ENCODE data around the gene CRCP. TPM values are rescaled to one million over a fixed set of nuclear protein-coding genes. Genes with fewer than 3 reads are reported as not detected.

The CRCP gene
- total RNA-seq, 4 donors from 2014 or later: 23.9 to 49.4 (median 41.8) TPM

DNA sequence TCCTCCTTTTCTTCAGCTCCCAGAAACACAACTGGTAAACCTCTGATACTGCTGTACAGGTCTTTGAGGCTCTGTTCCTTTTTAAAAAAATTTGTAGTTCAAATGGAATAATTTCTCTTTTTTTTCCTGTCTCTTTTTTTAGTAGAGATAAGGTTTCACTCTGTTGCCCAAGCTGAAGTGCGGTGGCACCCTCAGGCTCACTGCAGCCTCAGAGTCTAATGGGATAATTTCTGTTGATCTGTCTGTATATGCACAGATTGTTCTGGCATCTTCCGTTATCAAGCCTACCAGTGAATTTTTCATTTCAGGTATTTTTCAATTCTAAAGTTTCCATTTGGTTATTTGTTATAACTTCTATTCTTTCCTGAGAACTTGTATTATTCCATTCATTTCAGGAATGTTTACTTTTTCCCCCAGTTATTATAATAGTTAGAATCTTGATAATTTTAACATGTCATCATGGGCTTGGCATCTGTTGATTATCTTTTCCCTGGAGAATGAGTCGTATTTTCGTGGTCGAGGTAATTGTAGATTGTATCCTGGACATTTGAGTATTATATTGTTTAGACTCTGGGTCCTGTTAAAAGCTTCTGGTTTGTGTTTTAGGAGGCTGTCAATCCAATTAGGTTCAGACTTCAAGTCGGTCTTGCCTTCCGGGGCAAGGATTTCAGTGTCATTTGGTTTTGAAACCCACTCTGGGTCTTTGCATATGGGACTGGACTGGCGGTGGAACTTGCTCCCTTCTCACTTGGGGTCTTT lies 24.5 kb downstream of the CRCP start:
- peaks cover 0 to 48% (median 11%) of the 10 kb centered on the region in 4 donors for H3K4me1 ChIP-seq
- H3K27ac ChIP-seq: peak overlapping the region in 2 of 4 donors; percentile 8 to 74
- H3K36me3 ChIP-seq: peaks cover 0 to 49% (median 0%) of the 10 kb centered on the region in 3 donors
- 60 to 71% methylated on average over 8 of the region's 8 CpGs for WGBS, 2 donors
- no peaks in the 10 kb centered on the region for H3K9me3 ChIP-seq
- H3K27me3 ChIP-seq: no peaks in the 10 kb centered on the region
- no peak for DNase-seq (ENCODE audit: low spot score in 2 of 2)
- no peak overlapping the region for H3K4me3 ChIP-seq
- TF ChIP-seq POLR2A (IDR thresholded peaks at IDR 0.05) (no peak), EP300 (IDR thresholded peaks at IDR 0.05) (no peak)
- TF ChIP-seq, protein P1, sequence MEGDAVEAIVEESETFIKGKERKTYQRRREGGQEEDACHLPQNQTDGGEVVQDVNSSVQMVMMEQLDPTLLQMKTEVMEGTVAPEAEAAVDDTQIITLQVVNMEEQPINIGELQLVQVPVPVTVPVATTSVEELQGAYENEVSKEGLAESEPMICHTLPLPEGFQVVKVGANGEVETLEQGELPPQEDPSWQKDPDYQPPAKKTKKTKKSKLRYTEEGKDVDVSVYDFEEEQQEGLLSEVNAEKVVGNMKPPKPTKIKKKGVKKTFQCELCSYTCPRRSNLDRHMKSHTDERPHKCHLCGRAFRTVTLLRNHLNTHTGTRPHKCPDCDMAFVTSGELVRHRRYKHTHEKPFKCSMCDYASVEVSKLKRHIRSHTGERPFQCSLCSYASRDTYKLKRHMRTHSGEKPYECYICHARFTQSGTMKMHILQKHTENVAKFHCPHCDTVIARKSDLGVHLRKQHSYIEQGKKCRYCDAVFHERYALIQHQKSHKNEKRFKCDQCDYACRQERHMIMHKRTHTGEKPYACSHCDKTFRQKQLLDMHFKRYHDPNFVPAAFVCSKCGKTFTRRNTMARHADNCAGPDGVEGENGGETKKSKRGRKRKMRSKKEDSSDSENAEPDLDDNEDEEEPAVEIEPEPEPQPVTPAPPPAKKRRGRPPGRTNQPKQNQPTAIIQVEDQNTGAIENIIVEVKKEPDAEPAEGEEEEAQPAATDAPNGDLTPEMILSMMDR (IDR thresholded peaks at IDR 0.05): no peak

DNA sequence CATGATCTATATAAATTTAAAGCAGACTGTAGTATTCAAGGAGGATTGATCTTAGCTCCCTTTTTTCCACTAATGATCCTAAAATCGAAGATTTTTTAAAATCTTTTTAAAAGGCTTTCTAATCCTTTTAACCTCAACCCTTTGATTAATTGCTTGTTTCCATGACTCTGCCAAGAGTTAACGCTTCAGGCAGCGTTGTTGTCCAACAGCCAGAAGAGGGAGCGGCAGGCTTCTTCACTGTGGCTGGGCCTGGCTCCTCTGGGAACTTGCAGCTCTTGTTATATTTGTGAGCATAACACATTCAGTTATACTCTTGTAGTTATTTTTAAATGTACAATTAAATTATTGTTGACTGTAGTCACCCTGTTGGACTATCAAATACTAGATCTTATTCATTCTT lies 26.3 kb downstream of the CRCP start:
- TF ChIP-seq POLR2A (IDR thresholded peaks at IDR 0.05): no peak
- TF ChIP-seq, protein P1 (IDR thresholded peaks at IDR 0.05): peak; percentile 34 to 66 (median 61)
- peak in 1 of 2 donors; percentile 38 for TF ChIP-seq EP300 (IDR thresholded peaks at IDR 0.05)
- peak; percentile 56 to 60 for DNase-seq (ENCODE audit: low spot score in 2 of 2)
- WGBS, 2 donors: 6 to 22% methylated on average over 4 of the region's 4 CpGs
- H3K4me1 ChIP-seq: peaks cover 0 to 66% (median 15%) of the 10 kb centered on the region in 4 donors
- H3K27ac ChIP-seq: peak overlapping the region in 3 of 4 donors; percentile 51 to 81 (median 74)
- H3K36me3 ChIP-seq: peaks cover 0 to 47% (median 0%) of the 10 kb centered on the region in 3 donors
- no peaks in the 10 kb centered on the region for H3K27me3 ChIP-seq
- no peak overlapping the region for H3K4me3 ChIP-seq
- H3K9me3 ChIP-seq: no peaks in the 10 kb centered on the region

DNA sequence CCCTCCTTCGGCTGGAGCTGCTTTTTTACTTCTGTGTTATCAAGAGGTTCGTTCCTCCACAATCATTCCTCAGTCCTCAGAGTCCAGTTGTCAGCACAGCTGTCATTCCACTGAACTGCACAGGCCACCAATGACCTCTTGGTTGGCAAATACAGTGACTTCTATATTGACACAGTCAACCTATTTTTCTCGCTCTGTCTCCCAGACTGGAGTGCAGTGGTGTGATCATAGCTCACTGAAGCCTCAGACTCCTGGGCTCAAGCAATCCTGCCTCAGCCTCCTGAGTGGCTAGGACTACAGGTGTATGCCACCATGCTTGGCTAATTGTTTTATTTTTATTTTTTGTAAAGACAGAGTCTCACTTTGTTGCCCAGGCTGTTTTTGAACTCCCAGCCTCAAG lies 27.7 kb downstream of the CRCP start:
- Histone ChIP-seq H3K4me3 (no peak overlapping the region), H3K27me3 (no peaks in the 10 kb centered on the region), H3K36me3 (peaks cover 0 to 46% (median 0%) of the 10 kb centered on the region in 3 donors), H3K4me1 (peaks cover 0 to 80% (median 23%) of the 10 kb centered on the region in 4 donors), H3K27ac (peak overlapping the region in 3 of 4 donors; percentile 36 to 81 (median 74)), H3K9me3 (no peaks in the 10 kb centered on the region)
- TF ChIP-seq EP300 (IDR thresholded peaks at IDR 0.05) (no peak), POLR2A (IDR thresholded peaks at IDR 0.05) (no peak)
- TF ChIP-seq, protein P1 (IDR thresholded peaks at IDR 0.05): no peak
- 71 to 85% methylated on average over 3 of the region's 3 CpGs for WGBS, 2 donors
- no peak for DNase-seq (ENCODE audit: low spot score in 2 of 2)

DNA sequence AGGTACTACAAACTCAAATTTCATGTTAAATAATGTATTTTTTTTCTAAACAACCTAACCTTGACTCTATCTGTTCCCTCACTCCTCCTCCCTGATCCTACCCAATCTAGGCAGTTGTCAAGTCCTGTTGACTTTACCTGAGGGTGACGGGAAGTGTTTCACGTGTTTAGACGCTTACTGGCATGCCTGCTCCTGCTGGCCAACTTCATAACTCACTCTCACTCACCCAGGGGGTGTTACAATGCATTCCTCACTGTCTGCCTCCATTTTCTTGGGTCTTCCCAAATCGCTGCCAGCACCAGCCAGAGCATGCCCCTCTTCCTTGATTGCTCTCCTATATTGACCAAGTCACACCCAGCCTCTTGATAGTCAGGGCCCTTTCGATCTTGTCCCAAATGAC lies 28.3 kb downstream of the CRCP start:
- Histone ChIP-seq H3K4me1 (peaks cover 0 to 86% (median 28%) of the 10 kb centered on the region in 4 donors), H3K4me3 (no peak overlapping the region), H3K27me3 (no peaks in the 10 kb centered on the region), H3K9me3 (no peaks in the 10 kb centered on the region), H3K36me3 (peaks cover 0 to 53% (median 0%) of the 10 kb centered on the region in 3 donors), H3K27ac (peak overlapping the region in 2 of 4 donors; percentile 24 to 27)
- TF ChIP-seq, protein P1 (IDR thresholded peaks at IDR 0.05): no peak
- TF ChIP-seq POLR2A (IDR thresholded peaks at IDR 0.05) (no peak), EP300 (IDR thresholded peaks at IDR 0.05) (no peak)
- DNase-seq (ENCODE audit: low spot score in 2 of 2): no peak
- 77 to 92% methylated on average over 5 of the region's 5 CpGs for WGBS, 2 donors

DNA sequence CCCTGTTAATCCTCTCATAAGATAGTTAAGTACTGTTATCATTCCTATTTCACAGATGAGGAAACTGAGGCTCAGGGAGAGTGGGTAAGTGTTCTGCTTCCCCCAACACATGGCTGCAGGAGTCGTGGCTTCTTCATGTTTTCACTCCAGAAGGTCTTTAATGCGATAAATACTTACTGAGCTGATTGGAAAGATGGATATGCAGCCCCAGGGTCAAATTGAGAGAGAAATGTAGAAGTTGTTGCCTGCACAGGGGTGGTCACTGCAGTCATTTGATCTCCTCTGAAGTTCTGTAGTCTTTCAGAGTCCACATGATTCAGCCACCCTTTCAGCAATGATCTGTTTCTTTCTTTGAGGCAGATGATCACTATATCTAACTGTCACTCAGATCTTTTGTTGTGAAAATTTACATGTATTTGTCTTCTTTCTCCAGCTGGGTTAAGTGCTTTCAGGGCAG lies 29.3 kb downstream of the CRCP start:
- WGBS, 2 donors: 80 to 91% methylated on average over 2 of the region's 2 CpGs
- H3K4me3 ChIP-seq: no peak overlapping the region
- peaks cover 0 to 95% (median 34%) of the 10 kb centered on the region in 4 donors for H3K4me1 ChIP-seq
- H3K9me3 ChIP-seq: no peaks in the 10 kb centered on the region
- H3K27me3 ChIP-seq: no peaks in the 10 kb centered on the region
- peak overlapping the region in 3 of 4 donors; percentile 7 to 70 (median 24) for H3K27ac ChIP-seq
- DNase-seq (ENCODE audit: low spot score in 2 of 2): no peak
- H3K36me3 ChIP-seq: peaks cover 0 to 55% (median 0%) of the 10 kb centered on the region in 3 donors
- TF ChIP-seq EP300 (IDR thresholded peaks at IDR 0.05) (no peak), POLR2A (IDR thresholded peaks at IDR 0.05) (no peak)
- TF ChIP-seq, protein P1 (IDR thresholded peaks at IDR 0.05): no peak
